ENCODE measurements around the gene PLSCR3.

DNA sequence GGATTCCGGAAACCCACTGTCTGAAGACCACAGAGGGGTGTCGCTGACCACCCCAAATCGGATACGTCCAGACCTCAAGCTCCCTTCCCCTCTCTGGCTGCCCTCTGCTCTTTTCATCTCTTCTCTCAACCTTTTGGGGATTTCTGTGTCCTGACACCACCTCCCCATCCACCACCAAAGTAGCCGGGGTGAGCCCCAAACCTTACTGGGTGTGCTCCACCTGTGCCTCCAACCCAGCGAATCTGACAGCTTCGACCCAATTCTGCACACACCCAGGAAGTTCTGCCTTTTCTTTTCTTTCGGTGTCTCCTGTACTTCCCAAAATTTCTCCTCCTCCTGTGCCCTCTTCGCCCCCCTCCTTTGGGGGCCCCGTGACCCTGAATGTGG is 41.8 kb downstream of the PLSCR3 start:
- TF ChIP-seq CTCF (IDR thresholded peaks at IDR 0.05; ENCODE audit: low read length) = peak; percentile 51; the same call in 1 of the 2 replicates
- no peak for TF ChIP-seq EZH2 (IDR thresholded peaks at IDR 0.05; ENCODE audit: borderline replicate concordance, low read length)

Data from OCI-LY1 (cell line).